Measurements from ENCODE around the gene LYZL4. TPM values are rescaled to one million over a fixed set of nuclear protein-coding genes. Genes with fewer than 3 reads are reported as not detected.

The LYZL4 gene
- total and polyA plus RNA-seq, 12 donors = not detected

DNA sequence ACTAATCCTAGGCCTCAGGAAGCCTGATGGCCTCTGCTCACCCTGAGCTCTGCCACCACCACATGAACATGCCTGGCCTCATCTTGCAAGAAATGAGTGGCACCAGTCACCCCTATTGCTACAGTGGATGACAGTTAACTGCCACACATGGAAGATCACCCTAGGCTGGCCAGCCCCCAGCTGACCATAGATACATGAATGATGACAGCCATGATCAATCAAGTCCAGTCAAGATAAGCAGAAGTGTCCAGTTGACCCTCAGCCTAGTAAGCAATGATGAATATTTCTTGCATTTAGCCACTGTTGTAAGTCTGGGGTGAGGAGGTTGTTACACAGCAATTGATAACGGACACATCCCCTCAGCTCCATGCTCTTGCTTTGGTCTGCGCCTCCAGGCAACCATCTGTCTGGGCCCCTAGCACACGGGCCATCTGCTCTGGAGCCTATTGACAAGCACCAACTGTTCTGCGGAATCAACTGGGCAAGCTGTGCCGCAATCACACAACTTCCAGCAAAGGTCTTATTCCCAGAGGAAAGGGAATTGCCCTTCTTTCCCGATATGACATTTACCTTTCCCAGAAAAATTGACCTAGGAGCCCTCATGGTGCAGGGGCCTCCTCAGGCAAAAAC is 2.2 kb upstream of the LYZL4 start:
- intact Hi-C loops (cut with DNase I) = no loop called here
- 84 to 89% (median 85%) methylated on average over 6 of the region's 6 CpGs for whole genome bisulfite sequencing, 4 donors
- H3K27ac ChIP-seq = no peak overlapping the region
- H3K4me3 ChIP-seq = no peak overlapping the region
- no peaks in the 10 kb centered on the region for H3K9me3 ChIP-seq (replicated peaks in 1 of 3)
- no peak for TF ChIP-seq POLR2A (IDR thresholded peaks at IDR 0.05)
- TF ChIP-seq, protein P1, sequence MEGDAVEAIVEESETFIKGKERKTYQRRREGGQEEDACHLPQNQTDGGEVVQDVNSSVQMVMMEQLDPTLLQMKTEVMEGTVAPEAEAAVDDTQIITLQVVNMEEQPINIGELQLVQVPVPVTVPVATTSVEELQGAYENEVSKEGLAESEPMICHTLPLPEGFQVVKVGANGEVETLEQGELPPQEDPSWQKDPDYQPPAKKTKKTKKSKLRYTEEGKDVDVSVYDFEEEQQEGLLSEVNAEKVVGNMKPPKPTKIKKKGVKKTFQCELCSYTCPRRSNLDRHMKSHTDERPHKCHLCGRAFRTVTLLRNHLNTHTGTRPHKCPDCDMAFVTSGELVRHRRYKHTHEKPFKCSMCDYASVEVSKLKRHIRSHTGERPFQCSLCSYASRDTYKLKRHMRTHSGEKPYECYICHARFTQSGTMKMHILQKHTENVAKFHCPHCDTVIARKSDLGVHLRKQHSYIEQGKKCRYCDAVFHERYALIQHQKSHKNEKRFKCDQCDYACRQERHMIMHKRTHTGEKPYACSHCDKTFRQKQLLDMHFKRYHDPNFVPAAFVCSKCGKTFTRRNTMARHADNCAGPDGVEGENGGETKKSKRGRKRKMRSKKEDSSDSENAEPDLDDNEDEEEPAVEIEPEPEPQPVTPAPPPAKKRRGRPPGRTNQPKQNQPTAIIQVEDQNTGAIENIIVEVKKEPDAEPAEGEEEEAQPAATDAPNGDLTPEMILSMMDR (IDR thresholded peaks at IDR 0.05) = no peak
- DNase-seq = peak in 1 of 7 donors; percentile 24
- H3K27me3 ChIP-seq = no peaks in the 10 kb centered on the region
- no peaks in the 10 kb centered on the region for H3K4me1 ChIP-seq (replicated peaks in 1 of 2)
- H3K36me3 ChIP-seq (replicated peaks in 1 of 2) = no peaks in the 10 kb centered on the region

DNA sequence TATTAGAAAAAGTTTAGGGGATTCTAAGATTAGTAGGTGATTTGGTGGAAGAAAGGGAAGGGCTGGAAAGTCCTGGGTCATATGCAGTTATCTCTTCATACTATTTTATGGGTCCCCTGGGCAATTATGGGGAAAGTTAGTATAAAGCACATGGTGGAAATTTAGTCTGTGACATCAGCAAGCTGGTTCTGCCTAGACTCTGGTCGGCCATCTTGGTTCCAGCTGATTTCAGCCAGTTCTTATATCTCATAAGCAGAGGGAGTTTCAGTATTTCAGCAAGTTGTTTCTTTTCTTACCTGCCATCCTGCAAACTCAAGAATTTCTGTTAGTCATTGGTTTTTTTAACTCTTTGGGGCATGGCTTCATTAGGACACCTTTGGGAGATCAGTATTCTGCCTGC is 1.0 kb upstream of the LYZL4 start:
- TF ChIP-seq POLR2A (IDR thresholded peaks at IDR 0.05) = no peak
- TF ChIP-seq, protein P1 (IDR thresholded peaks at IDR 0.05) = no peak
- H3K9me3 ChIP-seq (replicated peaks in 1 of 3) = no peaks in the 10 kb centered on the region
- no peak overlapping the region for H3K27ac ChIP-seq
- H3K27me3 ChIP-seq = no peaks in the 10 kb centered on the region
- WGBS, 4 donors = 75 to 91% (median 85%) methylated on average over 1 of the region's 1 CpG
- no peak for DNase-seq
- no peaks in the 10 kb centered on the region for H3K4me1 ChIP-seq (replicated peaks in 1 of 2)
- intact Hi-C loops (cut with DNase I) = no loop called here
- H3K36me3 ChIP-seq (replicated peaks in 1 of 2) = no peaks in the 10 kb centered on the region
- no peak overlapping the region for H3K4me3 ChIP-seq

DNA sequence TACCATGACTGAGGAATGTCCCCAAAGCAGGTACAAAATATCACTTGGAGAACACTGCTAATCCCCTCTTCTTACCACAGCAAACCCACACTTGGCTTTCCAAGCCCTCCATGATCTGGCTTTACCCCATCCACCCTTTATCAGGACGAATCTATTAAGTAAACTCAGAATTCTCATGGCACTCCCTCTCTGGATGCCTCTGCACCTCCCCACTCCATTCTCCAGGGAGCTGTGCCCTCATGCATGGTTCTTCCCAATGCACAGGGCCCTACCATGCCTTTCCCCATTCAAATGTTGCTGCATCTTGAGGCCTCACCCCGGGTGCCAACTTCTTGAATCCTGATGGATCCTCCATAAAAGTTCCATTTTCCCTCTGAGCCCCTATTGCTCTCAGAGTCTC is 2.3 kb downstream of the LYZL4 start:
- Histone ChIP-seq H3K4me3 (no peak overlapping the region), H3K36me3 (replicated peaks in 1 of 2) (no peaks in the 10 kb centered on the region), H3K27me3 (no peaks in the 10 kb centered on the region), H3K27ac (no peak overlapping the region), H3K4me1 (replicated peaks in 1 of 2) (no peaks in the 10 kb centered on the region), H3K9me3 (replicated peaks in 1 of 3) (no peaks in the 10 kb centered on the region)
- DNase-seq = no peak
- intact Hi-C loops (cut with DNase I) = no loop called here
- TF ChIP-seq, protein P1 (IDR thresholded peaks at IDR 0.05) = no peak
- TF ChIP-seq POLR2A (IDR thresholded peaks at IDR 0.05) = no peak
- 59 to 76% (median 65%) methylated on average over 2 of the region's 2 CpGs for WGBS, 4 donors

DNA sequence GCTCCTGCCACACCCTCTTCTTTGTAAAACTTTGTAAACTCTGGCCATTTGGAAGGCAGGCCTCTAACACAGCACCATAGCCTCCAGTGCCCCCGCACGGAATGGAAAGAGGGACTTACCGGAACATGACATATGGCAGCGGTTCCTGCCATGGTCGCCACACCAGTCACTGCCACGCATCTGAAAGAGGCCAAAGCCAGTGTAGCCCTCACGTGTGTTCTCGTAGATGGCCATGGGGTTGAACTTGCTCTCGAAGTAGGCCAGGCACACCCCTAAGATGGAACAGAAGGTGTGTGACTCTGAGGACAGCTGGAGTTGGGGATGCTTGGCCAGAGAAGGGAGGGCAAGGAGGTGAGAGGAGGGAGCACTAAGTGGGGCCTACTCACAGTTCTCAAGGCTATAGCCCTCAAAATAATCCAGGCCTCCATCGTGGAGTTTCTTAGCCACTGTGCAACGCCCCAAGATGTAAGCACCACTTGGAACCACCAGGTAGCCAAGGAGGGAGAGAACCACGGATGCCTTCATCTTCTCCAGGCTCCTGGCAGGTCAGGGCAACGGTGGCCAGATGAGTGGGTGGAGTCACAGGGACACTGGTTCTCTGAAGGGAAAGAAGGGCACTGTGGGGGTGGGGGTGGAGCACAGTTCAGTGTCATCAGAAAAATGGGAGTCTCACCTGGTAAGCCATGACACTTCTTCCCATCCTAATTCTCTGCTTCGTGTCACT is 3.5 kb downstream of the LYZL4 start:
- Histone ChIP-seq H3K27ac (no peak overlapping the region), H3K27me3 (no peaks in the 10 kb centered on the region), H3K4me1 (replicated peaks in 1 of 2) (no peaks in the 10 kb centered on the region), H3K4me3 (no peak overlapping the region), H3K9me3 (replicated peaks in 1 of 3) (no peaks in the 10 kb centered on the region), H3K36me3 (replicated peaks in 1 of 2) (no peaks in the 10 kb centered on the region)
- DNase-seq = no peak
- intact Hi-C loops (cut with DNase I) = no loop called here
- TF ChIP-seq POLR2A (IDR thresholded peaks at IDR 0.05) = no peak
- TF ChIP-seq, protein P1 (IDR thresholded peaks at IDR 0.05) = no peak
- 79 to 87% (median 85%) methylated on average over 5 to 14 of the region's 14 CpGs for WGBS, 4 donors
